ENCODE results near the gene ESYT2. TPM values are rescaled to one million over a fixed set of nuclear protein-coding genes. Genes with fewer than 3 reads are reported as not detected.

ESYT2 gene
- total RNA-seq, 1 experiment from 2014 or later: 68.2 TPM

GRCh38 chr7:158694650-158695049 lies 134.7 kb downstream of the ESYT2 start:
- DNase-seq (ENCODE audit: low read depth, low spot score) (no peak), ATAC-seq (no peak)
- Histone ChIP-seq H3K4me3 (replicated peaks in 1 of 2; ENCODE audit: low read depth in 1 of 2, low read length in 2 of 2) (no peak overlapping the region), H3K9me3 (ENCODE audit: control insufficient read depth in 1 of 2, insufficient read depth in 1 of 2, low read depth in 1 of 2, low read length in 2 of 2) (no peaks in the 10 kb centered on the region), H3K4me2 (ENCODE audit: low read length) (no peak overlapping the region), H3K36me3 (ENCODE audit: control insufficient read depth in 1 of 2, insufficient read depth in 2 of 2, low read length in 2 of 2) (peaks cover 15 to 38% of the 10 kb centered on the region in 2 experiments; a peak in 3 of 4 replicates), H3K9me2 (ENCODE audit: insufficient read depth) (no peaks in the 10 kb centered on the region), H3K79me2 (ENCODE audit: insufficient read depth, low read length) (peaks cover 72% of the 10 kb centered on the region), H3K27ac (ENCODE audit: low read depth, low read length) (no peak overlapping the region), H3K9ac (ENCODE audit: low read length) (no peak overlapping the region), H3K27me3 (ENCODE audit: insufficient read depth, low read length) (no peaks in the 10 kb centered on the region), H2AFZ (ENCODE audit: low read depth, low read length, poor library complexity, severe bottlenecking) (no peak overlapping the region), H4K20me1 (ENCODE audit: insufficient read depth) (0 out of 2 replicates have a peak, but pooled peaks cover 11% of the 10 kb centered on the region), H3K4me1 (ENCODE audit: control insufficient read depth in 1 of 2, insufficient read depth in 2 of 2, low read length in 2 of 2) (no peaks in the 10 kb centered on the region)
- CTCF ChIA-PET: no interaction called here
- RAD21 ChIA-PET (ENCODE audit: low non-redundant PET in 1 of 2, low total read pairs in 2 of 2, uncharacterized antibody in 2 of 2, unreplicated experiment in 2 of 2): no interaction called here
- POLR2A ChIA-PET: no interaction called here
- BruUV-seq (replicated peaks): no TSS peak
- intact Hi-C loops (cut with micrococcal nuclease): no loop called here
- no peak for TF ChIP-seq JUND (IDR thresholded peaks at IDR 0.05)
- TF ChIP-seq CEBPB (IDR thresholded peaks at IDR 0.05; ENCODE audit: low read depth): no peak
- no peak for TF ChIP-seq EGR1 (IDR thresholded peaks at IDR 0.05; ENCODE audit: low read depth)

DNA sequence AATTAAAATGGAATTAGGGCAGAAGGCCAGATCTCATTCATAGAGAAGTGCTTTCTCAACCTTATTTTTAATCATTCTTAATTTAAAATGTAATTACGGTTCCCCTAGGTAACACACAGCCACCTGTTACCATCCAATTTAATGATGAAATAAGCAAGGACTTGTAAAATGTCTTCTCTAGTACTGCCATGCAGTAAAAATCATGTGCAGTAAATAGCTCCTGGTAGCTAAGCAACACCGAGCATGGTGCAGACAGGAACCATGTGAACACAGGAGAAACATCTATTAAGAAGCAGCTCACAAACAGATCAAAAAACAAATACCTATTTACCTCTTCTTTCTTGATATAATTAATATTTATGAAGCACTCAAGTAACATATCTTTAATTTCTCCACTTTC lies 139.8 kb downstream of the ESYT2 start:
- POLR2A ChIA-PET: no interaction called here
- DNase-seq (ENCODE audit: low read depth, low spot score) (no peak), ATAC-seq (no peak)
- H4K20me1 ChIP-seq (ENCODE audit: insufficient read depth): 0 out of 2 replicates have a peak, but pooled peaks cover 11% of the 10 kb centered on the region
- H3K4me2 ChIP-seq (ENCODE audit: low read length): no peak overlapping the region
- BruUV-seq (replicated peaks): no TSS peak
- H3K4me3 ChIP-seq (replicated peaks in 1 of 2; ENCODE audit: low read depth in 1 of 2, low read length in 2 of 2): no peak overlapping the region
- peaks cover 31 to 50% of the 10 kb centered on the region in 2 experiments for H3K36me3 ChIP-seq (ENCODE audit: control insufficient read depth in 1 of 2, insufficient read depth in 2 of 2, low read length in 2 of 2)
- H3K9me2 ChIP-seq (ENCODE audit: insufficient read depth): no peaks in the 10 kb centered on the region
- RAD21 ChIA-PET (ENCODE audit: low non-redundant PET in 1 of 2, low total read pairs in 2 of 2, uncharacterized antibody in 2 of 2, unreplicated experiment in 2 of 2): interaction anchor here in 1 of 2 experiments (0.5 kb wide), 1 partner anchor 15 kb away, joined by 4 read pairs; the partner anchor contains the start of gene NCAPG2
- peaks cover 24% of the 10 kb centered on the region for H3K79me2 ChIP-seq (ENCODE audit: insufficient read depth, low read length)
- no peak overlapping the region for H3K27ac ChIP-seq (ENCODE audit: low read depth, low read length)
- no peak for TF ChIP-seq EZH2phosphoT487 (IDR thresholded peaks at IDR 0.05; ENCODE audit: borderline replicate concordance)
- TF ChIP-seq SIN3A (IDR thresholded peaks at IDR 0.05; ENCODE audit: low read depth): no peak
- TF ChIP-seq JUND (IDR thresholded peaks at IDR 0.05): no peak
- H3K9ac ChIP-seq (ENCODE audit: low read length): no peak overlapping the region
- intact Hi-C loops (cut with micrococcal nuclease): no loop called here
- H3K4me1 ChIP-seq (ENCODE audit: control insufficient read depth in 1 of 2, insufficient read depth in 2 of 2, low read length in 2 of 2): no peaks in the 10 kb centered on the region
- H3K27me3 ChIP-seq (ENCODE audit: insufficient read depth, low read length): no peaks in the 10 kb centered on the region
- H2AFZ ChIP-seq (ENCODE audit: low read depth, low read length, poor library complexity, severe bottlenecking): no peak overlapping the region
- CTCF ChIA-PET: no interaction called here
- H3K9me3 ChIP-seq (ENCODE audit: control insufficient read depth in 1 of 2, insufficient read depth in 1 of 2, low read depth in 1 of 2, low read length in 2 of 2): no peaks in the 10 kb centered on the region

Data from HCT116 (cell line).